Parathyroid adenoma (tissue), 2 donors: ENCODE measurements around the gene PRPF8.
A peak's percentile ranks its signal among the peaks of the same experiment; 100 is the strongest.

Experiments used
- H2AFZ ChIP-seq: fragments of 300-600 bp; sonication (generic); one replicate; pipeline ENCODE4 v1.7.0; 2017; ENCODE audit warnings: antibody characterized with exemption, mild to moderate bottlenecking
- H3K27ac ChIP-seq: fragments of 300-600 bp; sonication (generic); one replicate; pipeline ENCODE4 v1.7.0; 2017
- H3K27me3 ChIP-seq: fragments of 300-600 bp; sonication (generic); one replicate; pipeline ENCODE4 v1.7.0; 2017; ENCODE audit warnings: low read length; ENCODE audit not compliant: control insufficient read depth, insufficient read depth
- H3K36me3 ChIP-seq: fragments of 300-600 bp; sonication (generic); one replicate; pipeline ENCODE4 v1.7.0; 2017; ENCODE audit warnings: low read length; ENCODE audit not compliant: control insufficient read depth, insufficient read depth
- H3K4me1 ChIP-seq: fragments of 300-600 bp; sonication (generic); one replicate; pipeline ENCODE4 v1.7.0; 2017; ENCODE audit warnings: control low read depth
- H3K4me2 ChIP-seq: fragments of 300-600 bp; sonication (generic); one replicate; pipeline ENCODE4 v1.7.0; 2017; ENCODE audit warnings: low read length
- H3K4me3 ChIP-seq: fragments of 300-600 bp; sonication (generic); one replicate; pipeline ENCODE4 v1.7.0; 2017; ENCODE audit warnings: low read depth, low read length
- H3K79me2 ChIP-seq: fragments of 300-600 bp; sonication (generic); one replicate; pipeline ENCODE4 v1.7.0; 2017; ENCODE audit warnings: control low read depth
- H3K9ac ChIP-seq: fragments of 300-600 bp; sonication (generic); one replicate; pipeline ENCODE4 v1.7.0; 2017; ENCODE audit warnings: mild to moderate bottlenecking
- H3K9me3 ChIP-seq: fragments of 300-600 bp; sonication (generic); one replicate; pipeline ENCODE4 v1.7.0; 2017; ENCODE audit warnings: low read length; ENCODE audit not compliant: control insufficient read depth
- TF ChIP-seq, protein P1 (sequence below): fragments of 300-600 bp; sonication (generic); IDR thresholded peaks from one replicate; pipeline ENCODE4 v1.7.0; 2017; ENCODE audit warnings: antibody characterized with exemption, mild to moderate bottlenecking
- donor health status: primary hyperparathyroidism.

Gene PRPF8

DNA sequence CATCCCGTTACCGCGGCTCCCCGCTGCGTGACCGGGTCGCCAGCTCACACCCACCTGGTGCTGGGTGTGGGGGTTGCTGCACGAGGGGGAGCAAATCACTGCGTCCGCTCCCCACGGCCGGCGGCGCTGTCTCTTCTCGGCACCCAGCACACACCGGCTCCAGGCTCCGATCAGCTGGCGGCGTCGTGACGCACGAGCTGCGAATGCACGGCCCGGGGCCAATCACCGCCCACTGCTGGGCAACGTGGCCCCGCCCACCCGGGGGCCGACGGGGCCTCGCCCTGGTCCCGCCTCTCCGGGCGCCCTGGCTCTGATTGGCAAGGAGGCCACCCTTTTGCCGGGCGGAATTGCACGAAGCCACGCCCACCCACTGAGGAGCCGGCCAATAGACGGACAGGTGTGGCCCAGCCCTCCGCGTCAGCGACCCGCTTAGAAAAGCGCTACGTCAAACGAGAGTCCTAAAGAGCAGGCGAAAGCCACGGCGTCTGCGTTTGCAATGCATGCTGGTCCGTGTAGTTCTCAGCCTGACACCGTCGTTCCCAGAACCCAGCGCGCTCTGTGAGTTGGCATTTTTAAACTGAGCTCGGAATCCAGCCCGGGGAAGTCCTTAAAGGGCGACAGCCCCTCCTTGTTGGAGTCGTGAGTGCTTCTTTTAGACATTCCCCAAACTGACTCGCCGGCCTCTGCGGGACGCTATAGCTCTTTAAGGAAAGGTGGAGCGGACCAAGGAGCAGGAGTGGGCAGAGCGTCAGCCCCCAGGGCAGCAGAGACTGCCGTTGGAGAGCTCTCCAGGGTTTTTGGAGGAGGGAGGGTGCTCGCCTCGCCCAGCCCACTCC, 31.6 kb upstream of the PRPF8 start:
- H3K79me2 ChIP-seq = peaks cover 8% of the 10 kb centered on the region
- no peaks in the 10 kb centered on the region for H3K27me3 ChIP-seq
- peak overlapping the region; percentile 98 for H3K4me3 ChIP-seq
- peak overlapping the region; percentile 87 for H3K9ac ChIP-seq
- peak overlapping the region; percentile 99 for H3K27ac ChIP-seq
- peaks cover 28% of the 10 kb centered on the region for H3K4me1 ChIP-seq
- H3K4me2 ChIP-seq = peak overlapping the region; percentile 99
- H3K36me3 ChIP-seq = no peaks in the 10 kb centered on the region
- no peaks in the 10 kb centered on the region for H3K9me3 ChIP-seq
- TF ChIP-seq, protein P1, sequence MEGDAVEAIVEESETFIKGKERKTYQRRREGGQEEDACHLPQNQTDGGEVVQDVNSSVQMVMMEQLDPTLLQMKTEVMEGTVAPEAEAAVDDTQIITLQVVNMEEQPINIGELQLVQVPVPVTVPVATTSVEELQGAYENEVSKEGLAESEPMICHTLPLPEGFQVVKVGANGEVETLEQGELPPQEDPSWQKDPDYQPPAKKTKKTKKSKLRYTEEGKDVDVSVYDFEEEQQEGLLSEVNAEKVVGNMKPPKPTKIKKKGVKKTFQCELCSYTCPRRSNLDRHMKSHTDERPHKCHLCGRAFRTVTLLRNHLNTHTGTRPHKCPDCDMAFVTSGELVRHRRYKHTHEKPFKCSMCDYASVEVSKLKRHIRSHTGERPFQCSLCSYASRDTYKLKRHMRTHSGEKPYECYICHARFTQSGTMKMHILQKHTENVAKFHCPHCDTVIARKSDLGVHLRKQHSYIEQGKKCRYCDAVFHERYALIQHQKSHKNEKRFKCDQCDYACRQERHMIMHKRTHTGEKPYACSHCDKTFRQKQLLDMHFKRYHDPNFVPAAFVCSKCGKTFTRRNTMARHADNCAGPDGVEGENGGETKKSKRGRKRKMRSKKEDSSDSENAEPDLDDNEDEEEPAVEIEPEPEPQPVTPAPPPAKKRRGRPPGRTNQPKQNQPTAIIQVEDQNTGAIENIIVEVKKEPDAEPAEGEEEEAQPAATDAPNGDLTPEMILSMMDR = peak; percentile 15
- H2AFZ ChIP-seq = peak overlapping the region; percentile 74

DNA sequence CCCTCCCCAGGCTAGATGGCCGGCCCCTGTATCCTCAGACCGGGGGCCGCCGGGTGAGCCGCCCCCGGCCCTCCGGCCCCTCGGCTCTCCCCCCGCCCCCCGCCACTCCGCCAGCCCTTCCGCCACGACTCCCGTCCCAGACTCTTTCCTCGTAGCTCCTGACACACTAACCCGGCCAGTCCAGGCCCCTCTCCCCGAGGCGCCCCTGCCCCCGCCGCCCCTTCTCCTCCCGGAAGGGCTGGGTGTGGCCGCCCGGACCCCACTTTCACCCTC, 31.1 kb upstream of the PRPF8 start:
- Histone ChIP-seq H3K4me3 (peak overlapping the region; percentile 98), H3K9ac (peak overlapping the region; percentile 87), H3K9me3 (no peaks in the 10 kb centered on the region), H3K4me1 (peaks cover 28% of the 10 kb centered on the region), H3K36me3 (no peaks in the 10 kb centered on the region), H3K27ac (peak overlapping the region; percentile 94), H3K27me3 (no peaks in the 10 kb centered on the region), H2AFZ (peak overlapping the region; percentile 61), H3K79me2 (peaks cover 8% of the 10 kb centered on the region), H3K4me2 (peak overlapping the region; percentile 99)
- TF ChIP-seq, protein P1 = no peak

DNA sequence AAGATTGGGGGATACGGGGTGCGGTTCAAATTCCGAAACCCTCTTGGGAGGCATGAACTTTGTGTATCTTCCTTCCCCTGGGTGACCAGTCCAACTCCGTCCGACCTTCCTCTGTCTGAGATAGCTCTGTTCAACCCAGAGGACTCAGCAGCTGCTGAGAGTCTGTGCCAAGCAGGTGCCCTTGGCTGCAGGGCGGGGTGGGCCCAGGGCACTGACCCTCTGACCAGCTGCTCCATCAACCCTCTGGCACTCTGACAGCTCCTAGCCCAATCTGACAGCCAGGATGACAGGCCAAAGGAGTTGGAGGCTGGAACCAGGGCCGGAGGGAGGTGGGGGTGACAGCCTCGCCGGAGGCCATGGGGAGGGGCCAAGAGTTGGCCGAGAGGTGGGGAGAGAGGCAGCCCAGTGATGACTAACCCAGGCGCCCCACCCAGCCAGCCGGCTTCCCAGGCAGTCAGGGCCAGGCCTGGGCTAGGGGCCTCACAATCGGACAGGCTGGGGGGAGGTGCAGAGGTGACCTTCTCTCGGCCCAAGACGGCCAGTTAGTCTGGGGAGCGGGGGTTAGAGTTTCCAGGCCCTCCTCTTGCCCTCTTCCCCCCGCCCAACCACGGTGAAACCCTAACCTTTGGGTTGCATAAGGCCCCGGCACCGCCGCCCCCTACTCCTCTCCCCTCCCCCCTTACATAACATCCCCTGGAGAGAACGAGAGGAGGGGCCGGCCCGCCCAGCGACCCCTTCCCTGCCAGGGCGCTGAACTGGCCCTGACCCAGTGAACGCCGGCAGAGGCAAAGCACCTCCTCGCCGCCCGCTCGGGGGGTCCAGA, 30.5 kb upstream of the PRPF8 start:
- H2AFZ ChIP-seq = peak overlapping the region; percentile 61
- H3K9me3 ChIP-seq = no peaks in the 10 kb centered on the region
- H3K4me3 ChIP-seq = peak overlapping the region; percentile 98
- peaks cover 26% of the 10 kb centered on the region for H3K4me1 ChIP-seq
- peak overlapping the region; percentile 87 for H3K9ac ChIP-seq
- H3K4me2 ChIP-seq = peak overlapping the region; percentile 99
- no peaks in the 10 kb centered on the region for H3K27me3 ChIP-seq
- TF ChIP-seq, protein P1 = no peak
- peaks cover 8% of the 10 kb centered on the region for H3K79me2 ChIP-seq
- H3K27ac ChIP-seq = peak overlapping the region; percentile 94
- H3K36me3 ChIP-seq = no peaks in the 10 kb centered on the region

DNA sequence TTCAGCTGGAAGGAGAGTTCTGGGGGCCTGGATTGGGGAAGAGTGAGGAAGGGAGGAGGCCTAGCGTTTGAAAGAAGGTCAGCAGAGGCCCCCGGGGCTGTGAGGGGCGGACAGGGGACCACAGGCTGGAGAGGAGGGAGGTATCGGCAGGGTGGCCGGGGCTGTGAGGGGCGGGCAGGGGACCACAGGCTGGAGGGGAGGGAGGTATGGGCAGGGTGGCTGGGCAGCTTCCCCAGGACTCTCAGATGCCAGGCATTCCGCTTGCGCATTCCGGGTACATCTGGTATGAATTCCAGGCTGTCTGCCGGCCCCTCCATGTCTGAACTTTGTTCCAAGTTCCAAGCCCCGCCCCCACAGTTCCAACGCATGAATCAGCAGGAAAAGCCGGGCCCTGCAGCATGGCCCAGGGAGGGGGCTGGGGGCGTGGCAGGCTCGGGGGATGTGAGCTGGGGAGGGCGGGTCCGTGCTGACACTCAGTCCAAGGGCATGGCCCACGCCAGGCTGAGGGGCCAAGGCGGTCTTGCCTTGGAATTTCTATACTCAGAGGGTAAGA, 29.8 kb upstream of the PRPF8 start:
- TF ChIP-seq, protein P1 = no peak
- Histone ChIP-seq H3K27ac (peak overlapping the region; percentile 94), H3K4me3 (peak overlapping the region; percentile 98), H3K4me1 (peaks cover 26% of the 10 kb centered on the region), H3K4me2 (peak overlapping the region; percentile 99), H3K9ac (no peak overlapping the region), H3K36me3 (no peaks in the 10 kb centered on the region), H2AFZ (peak overlapping the region; percentile 61), H3K79me2 (peaks cover 8% of the 10 kb centered on the region), H3K27me3 (no peaks in the 10 kb centered on the region), H3K9me3 (no peaks in the 10 kb centered on the region)
